Measurements from ENCODE around the gene DUSP7.
A peak's percentile ranks its signal among the peaks of the same experiment; 100 is the strongest.
"Not testable (repeated sequence)": the region's sequence is repeated elsewhere in the genome, so short reads cannot be mapped to it uniquely, and the experiment has no call there.

Gene DUSP7

DNA sequence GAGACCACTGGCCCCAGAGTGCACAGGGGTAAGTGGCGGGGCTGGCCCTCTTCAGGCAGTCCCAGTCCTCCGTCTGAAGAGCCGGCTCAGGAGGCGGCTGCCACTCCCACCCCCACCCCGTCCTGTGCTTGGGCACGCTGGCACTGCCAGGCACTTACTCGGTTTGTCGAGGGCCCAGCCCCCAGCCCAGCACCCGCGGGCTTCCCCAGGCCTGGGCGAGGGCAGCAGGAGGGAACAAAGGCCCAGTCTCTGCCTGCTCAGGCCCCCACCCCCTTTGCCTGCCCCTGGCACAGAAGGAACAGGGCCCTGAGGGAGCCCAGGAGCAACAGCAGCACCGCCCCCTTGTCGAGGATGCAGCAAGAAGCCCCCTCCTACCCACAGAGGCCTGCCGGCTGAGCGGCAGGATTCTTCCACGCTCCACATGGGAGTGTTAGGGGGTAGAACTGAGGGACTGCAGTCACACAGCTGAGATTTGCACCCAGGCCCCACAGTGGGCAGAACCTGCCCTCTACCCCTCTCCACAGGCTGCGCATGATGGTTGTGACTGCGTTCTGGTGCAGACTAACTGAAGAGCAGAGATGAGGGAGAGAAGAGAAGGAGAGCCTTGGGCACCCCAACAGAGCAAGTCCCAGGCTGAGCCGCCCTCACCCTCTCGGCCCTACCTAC is 8.9 kb downstream of the DUSP7 start:
- peak; percentile 74 for DNase-seq

DNA sequence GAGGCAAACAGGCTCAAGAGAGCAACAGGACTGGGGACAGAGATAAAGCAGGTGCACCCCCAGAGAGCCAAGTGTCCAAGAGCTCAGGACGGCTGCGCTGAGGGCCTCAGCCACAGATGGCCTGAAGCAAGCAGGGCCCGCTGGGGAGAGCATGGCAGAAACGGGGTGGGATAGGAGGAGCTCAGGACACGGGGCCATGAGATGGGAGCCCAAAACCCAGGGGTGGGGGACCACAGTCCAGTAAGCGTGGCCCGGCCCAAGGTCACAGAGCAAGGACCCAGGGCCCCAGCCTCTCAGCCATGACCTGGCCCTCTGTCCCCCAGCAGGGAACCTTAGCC is 9.5 kb downstream of the DUSP7 start:
- no peak for DNase-seq

DNA sequence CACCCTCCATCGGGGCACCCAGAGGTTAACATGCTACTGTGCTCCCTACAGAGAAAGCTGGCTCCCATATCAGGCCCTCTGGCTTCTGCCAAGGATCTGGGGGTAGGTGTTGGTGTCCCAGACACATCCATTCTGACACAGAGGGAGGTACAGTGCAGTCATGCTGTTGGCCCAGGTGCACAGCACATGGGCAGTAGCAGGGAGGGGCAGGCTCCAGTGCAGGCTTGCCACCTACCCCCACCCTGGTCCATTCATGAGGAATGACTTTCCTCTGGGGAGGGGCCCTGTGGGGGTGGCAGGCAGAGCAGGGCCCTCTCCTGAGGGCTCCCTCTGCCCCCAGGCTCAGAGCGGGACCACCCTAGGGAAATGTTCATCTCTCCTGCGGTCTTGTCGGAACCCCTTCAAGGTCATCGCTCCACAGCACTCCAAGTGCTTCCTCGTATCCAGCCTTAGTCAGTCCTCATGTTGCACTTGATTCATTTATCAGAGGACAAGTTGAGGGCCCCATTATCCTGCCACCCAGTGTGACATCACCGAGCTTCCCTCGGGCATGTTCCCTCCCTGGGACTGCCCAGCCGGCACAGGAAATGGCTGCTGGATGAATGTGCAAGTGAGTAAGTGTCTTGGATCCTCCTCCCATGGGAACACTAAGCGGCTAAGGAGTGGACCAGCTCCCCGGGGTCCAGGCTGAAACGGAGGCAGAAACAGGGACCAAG is 10.0 kb downstream of the DUSP7 start:
- DNase-seq = peak; percentile 100

DNA sequence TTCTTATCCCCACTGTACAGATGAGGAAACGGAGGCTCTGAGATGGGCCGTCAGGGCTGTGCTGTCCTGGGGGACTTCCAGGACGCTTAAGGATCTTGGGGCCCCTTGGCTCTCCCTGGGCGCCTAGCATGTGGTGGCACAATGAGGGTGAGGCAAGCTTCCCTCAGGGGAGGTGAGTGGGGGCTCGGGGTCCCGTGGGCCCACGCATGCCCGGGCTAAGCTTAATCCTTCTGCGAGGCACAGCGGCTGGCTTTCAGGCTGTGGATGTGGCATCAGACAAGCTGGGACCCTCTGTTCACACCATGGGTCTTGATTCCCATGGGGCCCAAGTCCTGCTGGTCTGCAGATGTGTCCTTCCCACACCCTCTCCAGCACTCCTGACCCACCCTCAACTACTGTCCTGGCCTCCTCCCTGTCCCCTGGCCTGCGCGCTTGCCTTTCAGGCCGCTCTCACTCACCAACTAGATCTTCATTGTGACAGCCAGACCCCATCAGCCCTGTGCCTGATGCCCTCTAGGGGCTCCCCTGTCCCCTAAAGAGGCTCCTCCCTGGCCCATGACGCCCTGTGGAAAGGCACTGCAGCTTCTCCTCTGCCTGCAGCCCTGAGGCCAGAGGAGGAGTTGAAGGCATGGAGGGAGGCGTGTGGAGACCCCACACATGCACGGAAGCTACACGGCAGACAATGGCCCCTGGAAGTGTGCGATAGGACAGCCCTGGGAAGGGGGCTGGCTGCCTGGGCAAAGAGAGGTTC is 11.3 kb downstream of the DUSP7 start:
- DNase-seq = peak; percentile 34

DNA sequence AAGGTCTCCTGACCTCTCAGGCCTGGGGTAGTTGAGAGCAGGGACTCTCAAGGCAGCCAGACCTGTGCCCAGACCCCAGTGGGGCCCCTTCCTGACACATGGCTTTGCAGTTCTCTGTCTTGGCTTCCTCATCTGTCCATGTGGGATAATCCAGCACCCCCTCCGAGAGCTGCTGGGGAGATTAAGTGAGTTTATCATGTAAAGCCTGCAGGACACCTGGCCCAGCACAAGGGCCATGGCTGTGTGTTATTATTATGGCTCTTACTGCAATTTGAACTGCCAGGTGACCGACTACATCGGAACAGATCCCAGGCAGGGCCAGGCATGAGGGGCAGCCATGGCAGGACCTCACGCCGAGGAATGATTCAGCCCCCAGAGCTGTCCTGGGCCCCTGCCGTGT is 12.6 kb downstream of the DUSP7 start:
- no peak for DNase-seq

DNA sequence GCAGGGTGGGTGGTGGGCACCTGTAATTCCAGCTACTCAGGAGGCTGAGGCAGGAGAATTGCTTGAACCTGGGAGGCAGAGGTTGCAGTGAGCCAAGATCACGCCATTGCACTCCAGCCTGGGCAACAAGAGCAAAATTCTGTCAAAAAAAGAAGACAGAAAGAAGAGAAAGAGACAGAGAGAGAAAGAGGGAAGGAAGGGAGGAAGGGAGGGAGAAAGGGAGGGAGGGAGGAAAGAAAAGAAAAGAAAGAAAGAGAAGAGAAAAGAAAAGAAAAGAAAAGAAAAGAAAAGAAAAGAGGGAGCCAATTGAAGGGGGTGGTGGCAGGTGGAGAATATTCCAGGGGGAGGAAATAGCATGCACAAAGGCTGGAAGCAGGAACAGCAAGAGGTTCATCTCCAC is 13.3 kb downstream of the DUSP7 start:
- not testable (repeated sequence) for DNase-seq

DNA sequence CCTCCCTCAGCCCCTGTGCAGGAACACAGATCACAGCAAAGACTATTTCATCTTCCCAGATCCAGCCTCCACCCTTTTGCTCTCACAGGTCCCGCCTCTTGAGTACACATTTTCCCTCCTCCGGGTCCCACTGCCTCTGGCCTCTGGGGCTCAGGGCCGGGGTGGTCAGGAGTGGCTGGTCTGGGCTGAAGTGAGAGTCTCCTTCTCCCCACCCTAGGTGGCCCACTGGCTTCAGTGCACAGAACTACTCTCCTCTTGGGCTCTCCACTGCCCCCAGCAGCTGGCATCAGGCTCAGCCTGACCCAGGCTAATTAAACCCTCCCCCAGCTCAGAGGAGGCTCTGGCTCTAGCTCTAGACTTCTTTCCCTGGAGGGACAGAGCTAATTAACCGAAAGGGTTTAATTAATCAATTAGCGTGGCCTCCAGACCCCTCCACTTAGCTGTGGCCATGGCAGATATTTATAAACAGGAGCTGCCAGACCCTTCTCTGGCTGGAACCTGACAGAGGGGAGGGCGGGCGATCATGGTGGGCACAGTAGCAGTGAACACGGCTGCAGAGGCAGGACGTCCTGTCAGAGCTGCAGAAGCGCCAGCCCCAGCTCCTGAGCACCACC is 15.1 kb downstream of the DUSP7 start:
- DNase-seq = no peak

DNA sequence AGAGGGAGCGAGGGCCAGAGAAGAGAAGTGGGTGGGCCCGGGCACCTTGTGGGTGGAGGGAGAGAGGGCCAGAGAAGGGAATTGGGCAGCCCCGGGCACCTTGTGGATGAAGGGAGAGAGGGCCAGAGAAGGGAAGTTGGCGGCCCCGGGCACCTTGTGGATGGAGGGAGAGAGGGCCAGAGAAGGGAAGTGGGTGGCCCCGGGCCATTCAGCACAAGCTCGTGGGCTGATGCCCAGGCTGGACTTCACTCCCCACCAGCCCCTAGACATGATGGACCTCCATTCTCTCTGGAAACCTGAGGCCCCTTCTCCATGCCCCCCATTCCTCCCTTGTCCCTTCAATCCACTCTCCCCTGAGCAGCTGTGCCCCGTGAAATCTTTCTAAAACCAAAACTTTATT is 15.8 kb downstream of the DUSP7 start:
- DNase-seq = no peak

DNA sequence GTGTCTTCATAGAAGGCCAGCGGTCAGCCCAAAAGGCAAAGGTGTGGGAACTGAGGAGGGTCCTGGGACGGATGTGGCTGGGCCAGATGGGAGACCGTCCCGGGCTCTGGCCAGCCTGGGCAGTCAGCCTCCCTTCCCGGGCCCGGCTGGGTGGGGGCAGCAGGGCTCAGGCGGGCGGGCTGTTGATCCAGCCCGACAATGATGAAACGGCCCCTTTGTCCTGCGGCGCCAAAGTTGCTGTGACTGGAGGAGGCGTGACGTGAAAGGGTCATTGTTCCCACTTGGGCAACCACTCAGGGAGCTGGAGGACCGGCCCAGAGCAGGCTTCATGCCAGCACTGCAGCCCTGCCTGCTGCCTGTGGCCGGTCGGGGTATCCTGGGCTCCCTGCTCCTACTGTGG is 16.5 kb downstream of the DUSP7 start:
- no peak for DNase-seq

DNA sequence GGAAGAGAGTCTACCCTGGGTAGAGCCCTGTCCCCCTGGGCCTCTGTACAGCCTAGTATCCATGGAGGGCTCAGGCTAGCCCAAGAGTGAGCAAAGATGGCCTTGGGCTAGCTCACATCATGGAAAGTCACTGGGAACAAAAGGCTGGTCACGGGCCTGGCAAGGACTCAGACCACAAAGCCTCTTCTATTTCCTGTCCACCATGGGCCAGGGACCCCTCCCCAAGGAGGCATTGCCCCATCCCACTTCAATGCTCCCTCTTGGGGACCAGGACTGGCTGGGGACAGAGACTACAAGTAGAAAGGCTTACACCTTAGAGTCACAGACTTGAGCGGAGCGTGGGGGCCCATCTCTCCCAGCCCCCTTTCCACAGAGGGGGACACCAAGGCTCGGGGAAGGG is 16.9 kb downstream of the DUSP7 start:
- no peak for DNase-seq

DNA sequence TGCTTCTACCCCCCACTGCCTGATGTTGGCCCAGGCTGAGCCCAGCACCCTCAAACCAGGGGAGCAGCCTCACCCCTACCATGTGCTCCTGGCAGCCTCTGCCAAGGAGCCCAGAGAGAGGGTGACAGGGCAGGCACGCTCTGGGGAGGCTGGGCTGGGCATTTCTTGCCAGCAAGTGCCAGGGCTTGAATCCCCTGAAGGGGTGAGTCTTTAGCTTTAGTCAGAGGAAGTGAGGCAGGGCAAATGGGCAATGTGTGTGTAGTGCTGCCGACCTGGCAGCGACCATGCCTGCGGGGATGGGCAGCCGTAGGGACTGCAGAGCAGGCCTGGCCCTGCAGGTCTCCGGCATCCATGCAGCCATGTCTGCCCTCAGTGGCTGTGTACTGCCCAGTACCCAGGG is 18.1 kb downstream of the DUSP7 start:
- no peak for DNase-seq

DNA sequence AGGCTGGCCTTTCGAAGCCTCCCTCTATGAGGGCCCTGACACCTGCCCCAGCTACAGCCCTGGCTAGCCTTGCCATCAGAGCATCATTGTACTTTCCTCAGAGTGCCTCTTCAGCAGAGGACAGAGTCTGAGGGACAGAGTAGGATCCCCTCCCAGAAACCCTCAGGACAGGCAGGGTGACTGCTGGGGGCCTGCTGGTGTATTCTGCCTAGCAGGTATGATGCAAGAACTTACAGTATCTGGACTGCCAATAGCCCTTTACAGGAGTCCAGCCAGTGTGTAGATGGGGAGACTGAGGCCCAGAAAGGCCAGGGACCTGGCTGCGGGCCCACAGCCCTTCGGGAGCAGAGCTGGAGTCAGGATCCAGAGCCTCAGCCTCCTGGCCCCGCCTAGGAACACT is 19.1 kb downstream of the DUSP7 start:
- DNase-seq = no peak

DNA sequence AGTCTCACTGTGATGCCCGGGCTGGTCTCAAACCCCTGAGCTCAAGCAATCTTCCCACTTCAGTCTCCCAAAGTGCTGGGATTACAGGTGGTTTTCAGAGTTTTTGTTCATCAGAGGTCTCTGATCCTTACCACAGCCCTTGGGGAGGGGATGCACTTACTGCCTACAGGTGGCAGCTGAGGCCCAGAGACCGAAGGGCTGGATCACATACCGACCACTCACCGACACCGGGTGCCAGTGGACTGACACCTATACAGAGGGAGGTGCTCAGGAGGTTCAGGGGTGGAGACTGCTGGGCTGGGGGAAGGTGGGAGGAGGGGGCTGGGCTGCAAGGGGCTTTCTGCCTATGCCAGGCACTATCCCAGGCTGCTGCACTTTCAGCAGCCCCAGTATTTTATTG is 19.5 kb downstream of the DUSP7 start:
- DNase-seq = no peak

DNA sequence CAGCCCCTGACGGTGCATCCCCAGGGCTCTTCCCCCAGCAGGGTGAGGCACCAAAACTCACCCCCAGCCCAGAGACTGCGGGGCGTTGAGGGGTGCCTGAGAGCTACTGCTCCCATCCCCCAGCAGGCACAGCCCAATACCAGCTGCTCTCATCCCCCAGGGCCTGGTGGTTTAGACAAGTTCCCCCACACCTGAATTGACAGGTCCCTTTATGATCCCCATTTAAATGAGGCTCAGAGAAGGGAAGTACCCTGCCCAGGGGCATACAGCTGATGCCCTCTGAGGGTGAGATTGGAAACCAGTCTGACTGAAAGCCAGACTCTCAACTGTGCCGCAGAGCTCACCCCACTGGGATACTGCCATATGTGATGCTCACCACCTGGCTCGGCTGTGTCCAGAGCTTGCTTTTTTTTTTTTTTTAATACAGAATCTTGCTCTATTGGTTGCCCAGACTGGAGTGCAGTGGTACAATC is 20.1 kb downstream of the DUSP7 start:
- DNase-seq = no peak

DNA sequence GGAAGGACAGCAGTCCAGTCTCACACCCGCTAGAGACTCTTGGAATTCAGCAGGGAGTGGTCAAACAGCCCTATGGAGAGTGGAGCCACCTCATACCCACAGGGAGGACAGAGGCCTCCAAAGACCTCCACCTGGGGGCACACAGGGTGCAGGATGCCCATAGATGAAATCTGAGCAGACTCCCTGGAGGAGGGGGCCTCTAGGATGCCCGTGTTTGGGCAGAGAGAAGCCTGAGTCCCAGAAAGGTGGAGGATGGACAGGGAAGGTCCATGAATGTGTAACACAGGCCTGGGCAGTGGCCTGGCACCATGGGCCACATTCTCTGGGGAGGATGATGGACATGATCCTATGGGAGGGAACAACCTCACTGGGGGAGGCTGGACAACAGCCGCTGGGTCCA is 21.7 kb downstream of the DUSP7 start:
- DNase-seq = no peak

DNA sequence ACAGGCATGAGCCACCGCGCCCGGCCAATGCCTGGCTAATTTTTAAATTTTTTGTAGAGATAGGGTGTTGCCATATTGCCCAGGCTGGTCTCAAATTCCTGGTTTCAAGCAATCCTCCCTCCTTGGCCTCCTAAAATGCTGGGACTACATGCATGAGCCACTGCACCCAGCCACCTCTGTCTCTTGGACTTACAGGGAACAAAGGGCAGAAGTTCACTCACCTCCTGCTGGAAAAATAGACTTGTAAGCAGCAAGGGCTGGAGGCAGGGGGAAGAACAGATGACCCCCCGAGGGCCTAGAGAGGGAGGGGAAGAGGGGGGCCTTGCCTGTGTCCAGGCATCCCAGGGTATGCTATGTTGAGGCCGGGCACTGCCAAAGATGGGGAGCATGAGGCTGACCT is 22.2 kb downstream of the DUSP7 start:
- DNase-seq = no peak

DNA sequence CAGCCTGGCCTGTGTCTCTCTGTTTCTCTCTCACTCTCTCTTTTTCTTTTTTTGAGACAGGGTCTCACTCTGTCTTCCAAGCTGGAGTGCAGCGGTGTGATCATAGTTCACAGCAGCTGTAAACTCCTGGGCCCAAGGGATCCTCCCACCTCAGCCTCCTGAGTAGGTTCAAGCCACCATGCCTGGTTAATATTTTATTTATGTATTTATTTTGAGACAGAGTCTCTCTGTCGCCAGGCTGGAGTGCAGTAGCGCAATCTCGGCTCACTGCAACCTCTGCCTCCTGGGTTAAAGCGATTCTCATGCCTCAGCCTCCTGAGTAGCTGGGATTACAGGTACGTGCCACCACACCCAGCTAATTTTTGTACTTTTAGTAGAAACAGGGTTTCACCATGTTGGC is 22.6 kb downstream of the DUSP7 start:
- not testable (repeated sequence) for DNase-seq

DNA sequence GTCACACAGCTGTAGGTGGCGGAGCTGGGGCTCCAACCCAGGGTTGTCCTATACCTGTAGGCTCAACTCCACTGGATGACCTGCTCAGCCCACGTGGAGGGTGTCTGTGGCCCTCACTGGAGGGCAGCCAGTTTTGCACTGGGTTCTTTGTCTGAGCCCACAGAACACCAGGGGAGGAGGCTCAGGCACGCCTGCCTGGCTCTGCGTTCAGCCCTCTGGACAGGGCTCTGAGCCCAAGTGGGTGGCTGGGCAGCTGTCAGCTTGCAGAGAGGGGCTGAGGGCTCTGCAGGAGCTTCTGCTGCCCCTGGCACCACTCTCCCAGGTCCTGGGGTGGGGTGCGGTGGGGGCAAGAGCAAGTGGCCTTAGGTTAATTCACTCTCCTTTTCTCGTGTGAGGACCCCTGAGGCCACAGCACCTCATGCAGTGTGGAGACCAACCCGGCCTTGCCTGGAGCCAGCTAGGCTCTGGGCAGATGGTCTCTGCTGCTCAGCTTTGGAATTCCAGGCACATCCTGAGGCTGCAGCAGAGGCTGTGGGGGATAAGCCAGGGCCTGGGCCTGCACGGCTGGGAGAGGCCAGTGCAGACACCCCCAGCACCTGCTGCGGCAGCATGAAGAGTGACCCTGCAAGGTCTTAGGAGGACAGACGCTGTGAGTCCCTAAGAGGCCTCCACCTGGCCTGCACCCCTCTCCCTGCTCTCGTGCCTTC is 23.5 kb downstream of the DUSP7 start:
- no peak for DNase-seq

DNA sequence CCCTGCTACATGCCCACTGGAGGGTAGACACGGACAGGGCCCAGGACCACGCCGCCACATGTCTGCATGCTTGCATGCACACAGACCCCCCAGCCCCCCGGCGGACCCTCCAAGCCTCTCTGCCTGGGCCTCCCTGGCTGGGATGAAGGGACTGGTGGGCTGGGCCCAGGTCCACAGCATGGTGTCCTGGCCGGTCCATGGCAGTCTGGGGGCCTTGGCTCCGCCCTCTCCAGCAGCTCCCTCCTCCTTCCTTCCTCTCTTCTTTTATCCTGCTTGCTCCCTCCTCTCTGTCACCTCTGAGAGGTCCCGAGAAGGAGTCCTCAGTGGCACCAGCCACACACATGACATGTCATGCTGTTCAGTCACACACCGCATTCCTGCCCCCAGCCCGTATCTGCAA is 24.5 kb downstream of the DUSP7 start:
- no peak for DNase-seq

DNA sequence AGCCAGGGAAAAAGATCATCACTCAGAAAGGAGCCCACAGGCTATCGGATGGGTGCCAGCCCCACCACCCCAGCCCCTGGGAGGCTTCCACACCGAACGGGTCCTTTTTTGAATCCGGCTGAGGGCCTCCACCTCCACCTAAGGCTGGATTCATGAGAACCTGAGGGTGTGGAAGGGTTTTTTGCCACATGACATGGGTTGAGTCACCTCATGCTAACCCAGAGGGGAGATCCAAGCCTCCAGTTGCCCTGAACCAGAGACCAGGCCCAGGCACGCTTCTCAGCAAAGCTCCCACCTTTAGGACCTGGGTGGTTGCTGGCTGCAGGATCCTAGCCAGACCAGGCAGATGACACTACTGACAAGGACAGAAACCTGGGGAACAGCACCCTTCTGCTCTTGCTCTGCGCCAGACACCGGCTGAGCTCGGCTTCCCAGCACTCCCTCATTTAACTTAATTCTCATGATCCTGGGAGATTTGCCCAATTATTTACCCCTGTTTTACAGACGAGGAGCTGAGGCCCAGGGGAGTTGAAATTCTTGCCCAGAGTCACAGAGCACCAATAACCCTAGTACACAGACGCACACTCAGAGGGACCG is 25.6 kb downstream of the DUSP7 start:
- no peak for DNase-seq

DNA sequence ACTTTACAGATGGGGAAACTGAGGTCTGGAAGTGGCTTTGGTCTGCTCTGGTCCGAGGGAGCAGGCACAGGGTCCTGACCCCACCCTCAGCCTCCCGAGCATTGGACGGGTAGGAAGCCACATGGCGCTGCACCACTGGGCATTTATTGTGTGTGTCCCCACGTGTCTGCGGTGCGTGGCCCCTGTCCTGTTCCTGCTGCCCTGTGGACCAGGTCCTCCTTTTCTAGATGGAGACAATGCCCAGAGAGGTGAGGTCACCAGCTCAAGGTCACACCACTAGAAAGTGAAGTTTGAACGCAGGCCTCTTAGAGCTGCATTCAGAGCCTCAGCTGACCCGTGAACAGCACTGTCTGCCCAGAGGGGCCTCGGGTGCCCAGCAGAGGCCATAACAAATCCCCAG is 26.8 kb downstream of the DUSP7 start:
- no peak for DNase-seq

DNA sequence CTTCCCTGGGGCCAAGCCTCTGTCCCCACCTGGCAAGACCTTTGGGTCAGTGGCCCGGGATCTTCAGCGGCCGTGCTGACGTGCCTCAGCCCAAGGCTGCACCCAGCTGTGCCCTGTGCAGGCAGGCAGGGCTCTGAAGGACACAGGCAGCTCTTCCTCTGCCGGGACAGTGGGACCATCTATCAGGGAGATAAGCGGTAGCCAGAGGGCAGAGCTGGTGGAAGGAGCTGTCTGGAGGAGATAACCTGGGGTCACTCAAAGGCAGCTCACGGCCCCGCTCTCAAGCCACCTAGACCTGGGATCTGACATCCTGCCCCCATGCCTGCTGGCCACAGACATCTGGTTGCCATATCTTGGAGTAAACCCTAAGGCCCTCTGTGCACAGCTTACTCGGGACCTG is 27.3 kb downstream of the DUSP7 start:
- no peak for DNase-seq

Measured in fibroblast of skin of back (primary cell).